ENCODE results near the gene ANKRD27. TPM values are rescaled to one million over a fixed set of nuclear protein-coding genes. Genes with fewer than 3 reads are reported as not detected.

ANKRD27 gene
- total RNA-seq: 10 to 100 TPM; 33.2 to 48.0 (median 38.7) TPM

DNA sequence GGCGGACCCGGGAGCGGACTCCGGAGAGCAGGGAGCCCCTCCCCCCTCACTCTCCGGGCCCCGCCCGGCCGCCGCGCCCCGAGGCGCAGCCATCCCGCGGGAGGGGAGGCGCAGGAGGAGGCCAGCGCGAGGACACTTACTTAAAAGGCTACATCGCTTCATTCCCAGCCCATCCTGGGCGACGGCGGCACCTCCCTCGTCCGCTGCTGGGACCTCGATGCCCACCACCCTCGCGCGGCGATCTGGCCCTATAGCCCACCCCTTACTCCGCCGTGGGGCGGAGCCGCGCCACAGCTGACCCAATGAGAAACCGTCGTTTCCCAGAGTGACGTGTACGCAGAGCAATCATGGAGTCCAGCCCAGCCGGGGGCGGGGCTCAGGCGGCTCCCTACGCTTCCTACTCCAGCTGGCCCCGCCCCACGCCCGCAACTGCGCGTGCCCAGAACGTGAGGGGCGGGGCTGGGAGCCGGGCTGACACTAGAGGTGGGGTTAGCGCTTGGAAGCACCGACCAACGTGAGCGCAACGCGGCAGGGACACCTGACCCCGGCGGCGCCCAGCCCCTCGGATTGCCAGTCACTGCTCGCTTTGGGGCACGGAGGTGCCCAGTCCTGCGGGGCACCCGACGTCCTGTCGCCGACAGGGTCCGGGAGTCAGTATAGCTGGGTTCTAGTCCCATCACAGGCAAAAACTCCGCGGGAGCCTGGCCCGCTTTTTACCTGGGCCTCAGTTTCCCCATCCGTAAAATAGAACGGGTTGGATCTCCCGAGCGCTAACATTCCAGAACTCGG, at the start of gene ANKRD27:
ANKRD27 (minus strand) TSS at position 250 of the 789 bp plus-strand sequence. CDS start 16,165 bp downstream, outside the sequence.
- Histone ChIP-seq H3K27me3 (no peaks in the 10 kb centered on the region), H3K36me3 (no peaks in the 10 kb centered on the region), H3K9me3 (no peaks in the 10 kb centered on the region), H3K4me1 (peaks cover 0 to 41% (median 13%) of the 10 kb centered on the region in 4 donors), H3K27ac (peak within 1 kb of the TSS; percentile 82 to 93 (median 88)), H3K4me3 (peak within 1 kb of the TSS; percentile 90 to 99 (median 94))
- TF ChIP-seq POLR2A (IDR thresholded peaks at IDR 0.05): peak in 1 of 2 donors; percentile 52
- TF ChIP-seq, protein P1, sequence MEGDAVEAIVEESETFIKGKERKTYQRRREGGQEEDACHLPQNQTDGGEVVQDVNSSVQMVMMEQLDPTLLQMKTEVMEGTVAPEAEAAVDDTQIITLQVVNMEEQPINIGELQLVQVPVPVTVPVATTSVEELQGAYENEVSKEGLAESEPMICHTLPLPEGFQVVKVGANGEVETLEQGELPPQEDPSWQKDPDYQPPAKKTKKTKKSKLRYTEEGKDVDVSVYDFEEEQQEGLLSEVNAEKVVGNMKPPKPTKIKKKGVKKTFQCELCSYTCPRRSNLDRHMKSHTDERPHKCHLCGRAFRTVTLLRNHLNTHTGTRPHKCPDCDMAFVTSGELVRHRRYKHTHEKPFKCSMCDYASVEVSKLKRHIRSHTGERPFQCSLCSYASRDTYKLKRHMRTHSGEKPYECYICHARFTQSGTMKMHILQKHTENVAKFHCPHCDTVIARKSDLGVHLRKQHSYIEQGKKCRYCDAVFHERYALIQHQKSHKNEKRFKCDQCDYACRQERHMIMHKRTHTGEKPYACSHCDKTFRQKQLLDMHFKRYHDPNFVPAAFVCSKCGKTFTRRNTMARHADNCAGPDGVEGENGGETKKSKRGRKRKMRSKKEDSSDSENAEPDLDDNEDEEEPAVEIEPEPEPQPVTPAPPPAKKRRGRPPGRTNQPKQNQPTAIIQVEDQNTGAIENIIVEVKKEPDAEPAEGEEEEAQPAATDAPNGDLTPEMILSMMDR (IDR thresholded peaks at IDR 0.05): no peak
- peak; percentile 99 for DNase-seq

DNA sequence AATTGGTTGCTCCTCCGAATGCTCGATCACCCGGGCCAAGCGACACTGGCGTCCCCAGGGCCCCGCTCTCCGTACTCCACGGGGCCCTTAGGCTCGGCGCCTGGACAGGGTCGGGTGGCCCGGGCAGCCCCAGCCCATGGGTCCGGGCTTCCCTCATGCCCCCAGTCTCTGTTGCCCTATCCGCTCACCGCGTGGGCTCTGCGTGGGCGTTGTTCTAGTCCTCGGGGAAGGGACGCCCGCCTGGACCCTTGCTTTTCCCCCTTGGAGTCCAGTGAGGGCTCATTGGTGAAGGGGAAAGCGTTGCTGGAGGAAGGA, 45.9 kb upstream of the ANKRD27 start:
- Histone ChIP-seq H3K36me3 (no peaks in the 10 kb centered on the region), H3K27ac (no peak overlapping the region), H3K4me3 (no peak overlapping the region), H3K9me3 (no peaks in the 10 kb centered on the region), H3K4me1 (no peaks in the 10 kb centered on the region), H3K27me3 (no peaks in the 10 kb centered on the region)
- TF ChIP-seq POLR2A (IDR thresholded peaks at IDR 0.05): no peak
- TF ChIP-seq, protein P1 (IDR thresholded peaks at IDR 0.05): no peak
- no peak for DNase-seq

DNA sequence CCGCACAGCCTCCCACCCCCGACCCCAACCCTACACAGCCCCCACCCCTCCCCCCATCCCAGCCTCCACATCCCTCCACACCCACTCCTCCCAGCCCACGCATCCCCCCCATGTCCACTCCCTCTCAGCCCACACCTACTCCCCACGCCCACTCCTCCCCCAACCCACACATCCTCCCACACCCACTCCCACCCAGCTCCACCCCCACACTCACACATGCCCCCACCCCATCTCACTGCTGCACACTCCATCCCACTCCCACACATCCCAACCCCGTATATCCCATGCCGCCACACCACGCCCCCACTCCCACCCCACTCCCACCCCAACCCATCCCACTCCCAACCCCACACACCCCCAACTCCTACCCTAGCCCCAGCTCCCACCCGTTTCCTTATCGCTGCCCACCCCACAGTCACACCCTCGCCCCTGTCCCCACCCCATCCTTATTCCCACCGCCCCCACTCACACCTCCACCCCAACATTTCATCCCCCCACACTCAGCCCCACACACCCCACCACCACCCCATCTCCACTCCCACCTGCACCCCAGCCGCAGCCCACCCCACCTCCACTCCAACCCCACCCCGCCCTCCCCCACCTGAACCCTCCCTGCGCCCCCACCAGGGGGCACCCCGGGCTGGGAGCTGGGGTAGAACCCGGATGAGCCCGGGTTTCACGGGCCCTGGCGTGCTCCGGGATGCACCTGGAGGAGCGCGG, 45.4 kb upstream of the ANKRD27 start:
- peaks cover 0 to 1% (median 0%) of the 10 kb centered on the region in 3 donors for H3K36me3 ChIP-seq
- DNase-seq: no peak
- TF ChIP-seq, protein P1 (IDR thresholded peaks at IDR 0.05): no peak
- no peak for TF ChIP-seq POLR2A (IDR thresholded peaks at IDR 0.05)
- H3K9me3 ChIP-seq: no peaks in the 10 kb centered on the region
- H3K27ac ChIP-seq: no peak overlapping the region
- no peaks in the 10 kb centered on the region for H3K27me3 ChIP-seq
- H3K4me1 ChIP-seq: no peaks in the 10 kb centered on the region
- H3K4me3 ChIP-seq: no peak overlapping the region

DNA sequence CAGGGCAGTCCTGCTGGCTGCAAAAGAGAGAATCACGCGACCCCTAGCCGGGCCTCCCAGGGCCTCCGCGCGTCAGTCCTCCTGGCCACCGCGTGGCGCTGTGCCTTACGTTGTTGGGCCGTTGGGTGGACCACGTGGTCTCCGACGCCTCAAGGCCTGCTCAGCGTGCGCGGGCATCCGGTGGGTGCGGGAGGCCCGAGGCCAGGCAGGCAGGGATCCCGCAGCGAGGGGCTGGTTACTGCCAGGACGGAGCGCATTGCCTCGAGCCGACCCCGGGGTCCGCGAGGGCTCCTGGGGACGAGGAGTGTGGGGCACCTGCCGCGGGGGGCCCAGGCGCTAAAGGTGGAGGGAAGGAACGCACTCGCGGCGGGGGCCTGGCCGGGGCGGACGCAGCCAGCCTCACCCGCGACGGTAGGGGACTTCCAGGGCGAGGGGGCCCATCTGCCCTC, 44.7 kb upstream of the ANKRD27 start, which contains the start of gene TDRD12:
TDRD12 (plus strand) TSS at position 157 of the 449 bp plus-strand sequence. CDS start 306 bp downstream, outside the sequence.
- no peak for DNase-seq
- H3K4me3 ChIP-seq: no peak within 1 kb of the TSS
- H3K36me3 ChIP-seq: peaks cover 0 to 8% (median 0%) of the 10 kb centered on the region in 3 donors
- no peak within 1 kb of the TSS for H3K27ac ChIP-seq
- H3K9me3 ChIP-seq: no peaks in the 10 kb centered on the region
- H3K4me1 ChIP-seq: no peaks in the 10 kb centered on the region
- H3K27me3 ChIP-seq: no peaks in the 10 kb centered on the region
- TF ChIP-seq, protein P1 (IDR thresholded peaks at IDR 0.05): no peak
- no peak for TF ChIP-seq POLR2A (IDR thresholded peaks at IDR 0.05)

DNA sequence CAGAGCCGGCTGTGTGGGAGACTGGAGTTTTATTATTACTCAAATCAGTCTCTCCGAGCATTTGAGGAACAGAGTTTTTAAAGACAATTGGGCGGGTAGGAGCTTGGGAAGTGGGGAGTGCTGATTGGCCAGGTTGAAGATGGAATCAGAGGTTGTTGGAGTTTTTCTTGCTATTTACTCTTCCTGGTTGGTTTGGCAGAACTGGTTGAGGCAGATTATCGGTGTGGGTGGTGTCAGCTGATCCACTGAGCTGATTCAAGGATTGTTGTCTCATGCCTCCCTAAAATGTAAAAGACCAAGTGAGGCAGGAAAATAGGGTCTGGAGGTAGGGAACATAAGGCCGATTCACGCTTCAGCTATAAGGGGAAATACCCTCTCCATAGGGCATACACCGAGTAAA, 43.3 kb upstream of the ANKRD27 start:
- no peaks in the 10 kb centered on the region for H3K4me1 ChIP-seq
- H3K4me3 ChIP-seq: no peak overlapping the region
- H3K36me3 ChIP-seq: peaks cover 0 to 21% (median 0%) of the 10 kb centered on the region in 3 donors
- no peaks in the 10 kb centered on the region for H3K27me3 ChIP-seq
- TF ChIP-seq POLR2A (IDR thresholded peaks at IDR 0.05): no peak
- TF ChIP-seq, protein P1 (IDR thresholded peaks at IDR 0.05): no peak
- H3K27ac ChIP-seq: no peak overlapping the region
- H3K9me3 ChIP-seq: no peaks in the 10 kb centered on the region
- DNase-seq: no peak

All from Peyer's patch (tissue), 4 donors.